ENCODE measurements around the gene SNTG2. TPM values are rescaled to one million over a fixed set of nuclear protein-coding genes. Genes with fewer than 3 reads are reported as not detected.

The SNTG2 gene
- total and polyA plus RNA-seq, 12 donors: 0.26 to 4.3 (median 0.72) TPM; not detected in 1

GRCh38 chr2:1026141-1026540 lies 75.5 kb downstream of the SNTG2 start:
- intact Hi-C loops (cut with DNase I): no loop called here
- DNase-seq: no peak
- WGBS, 4 donors: 56 to 75% (median 73%) methylated on average over 4 of the region's 4 CpGs

GRCh38 chr2:1028831-1029230 lies 78.2 kb downstream of the SNTG2 start:
- H3K4me1 ChIP-seq (replicated peaks in 1 of 2): no peaks in the 10 kb centered on the region
- no peaks in the 10 kb centered on the region for H3K36me3 ChIP-seq (replicated peaks in 1 of 2)
- TF ChIP-seq CTCF (IDR thresholded peaks at IDR 0.05) (no peak), POLR2A (IDR thresholded peaks at IDR 0.05) (no peak)
- intact Hi-C loops (cut with DNase I): no loop called here
- WGBS, 4 donors: 79 to 93% (median 83%) methylated on average over 8 of the region's 8 CpGs
- H3K9me3 ChIP-seq (replicated peaks in 1 of 3): no peaks in the 10 kb centered on the region
- no peak overlapping the region for H3K4me3 ChIP-seq
- DNase-seq: no peak
- no peaks in the 10 kb centered on the region for H3K27me3 ChIP-seq
- no peak overlapping the region for H3K27ac ChIP-seq

More at GRCh38 chr2:1026141-1026540, 75.5 kb downstream of the SNTG2 start:
- no peak overlapping the region for H3K4me3 ChIP-seq
- no peaks in the 10 kb centered on the region for H3K4me1 ChIP-seq (replicated peaks in 1 of 2)
- H3K27me3 ChIP-seq: no peaks in the 10 kb centered on the region
- H3K36me3 ChIP-seq (replicated peaks in 1 of 2): no peaks in the 10 kb centered on the region
- no peaks in the 10 kb centered on the region for H3K9me3 ChIP-seq (replicated peaks in 1 of 3)
- no peak overlapping the region for H3K27ac ChIP-seq
- TF ChIP-seq POLR2A (IDR thresholded peaks at IDR 0.05): no peak
- TF ChIP-seq CTCF (IDR thresholded peaks at IDR 0.05): no peak

- H3K4me3 ChIP-seq: no peak overlapping the region
- intact Hi-C loops (cut with DNase I): no loop called here
- no peaks in the 10 kb centered on the region for H3K4me1 ChIP-seq (replicated peaks in 1 of 2)
- H3K27ac ChIP-seq: no peak overlapping the region
- 82 to 91% (median 85%) methylated on average over 13 of the region's 13 CpGs for WGBS, 4 donors
- DNase-seq: no peak
- no peaks in the 10 kb centered on the region for H3K9me3 ChIP-seq (replicated peaks in 1 of 3)
- peaks cover 4% of the 10 kb centered on the region for H3K27me3 ChIP-seq
- no peaks in the 10 kb centered on the region for H3K36me3 ChIP-seq (replicated peaks in 1 of 2)
- no peak for TF ChIP-seq POLR2A (IDR thresholded peaks at IDR 0.05)
- no peak for TF ChIP-seq CTCF (IDR thresholded peaks at IDR 0.05)
Measured at GRCh38 chr2:1032030-1032429, 81.4 kb downstream of the SNTG2 start.

- 74 to 86% (median 81%) methylated on average over 3 of the region's 3 CpGs for WGBS, 4 donors
Measured at GRCh38 chr2:1033069-1033468, 82.4 kb downstream of the SNTG2 start.

More at GRCh38 chr2:1033069-1033468, 82.4 kb downstream of the SNTG2 start:
- Histone ChIP-seq H3K4me1 (replicated peaks in 1 of 2) (no peaks in the 10 kb centered on the region), H3K27ac (no peak overlapping the region), H3K27me3 (peaks cover 4% of the 10 kb centered on the region), H3K9me3 (replicated peaks in 1 of 3) (no peaks in the 10 kb centered on the region), H3K36me3 (replicated peaks in 1 of 2) (no peaks in the 10 kb centered on the region), H3K4me3 (no peak overlapping the region)
- DNase-seq: no peak
- intact Hi-C loops (cut with DNase I): no loop called here
- TF ChIP-seq POLR2A (IDR thresholded peaks at IDR 0.05) (no peak), CTCF (IDR thresholded peaks at IDR 0.05) (no peak)
